Psoas muscle (tissue), 8 donors: ENCODE results near the gene MREG. TPM values are rescaled to one million over a fixed set of nuclear protein-coding genes. Genes with fewer than 3 reads are reported as not detected.

Source experiments
- ATAC-seq, 4 donors: fragments of 200-7000 bp; cut with Tn5 transposase; one replicate each; pipeline ENCODE4 v1.9.1; 2020; ENCODE audit warnings: moderate library complexity in 3 of 4, mild to moderate bottlenecking in 2 of 4
- DNase-seq, 2 donors: peaks; one replicate each; pipeline ENCODE4 v3.0.0-alpha.2; 2020
- H3K27ac ChIP-seq: fragments of 200-600 bp; one replicate; pipeline ENCODE4 v1.8.0; 2022
- H3K27me3 ChIP-seq, 3 donors: fragments of 200-600 bp in 1 of 3; one replicate each; pipeline versions ENCODE4 v1.6.1 to v1.8.0; 2013 to 2022; ENCODE audit warnings: low read length in 2 of 3, mild to moderate bottlenecking in 2 of 3, moderate library complexity in 1 of 3; ENCODE audit not compliant: insufficient read depth in 3 of 3
- H3K36me3 ChIP-seq, 2 donors: fragments of 200-600 bp in 1 of 2; one replicate each; pipeline versions ENCODE4 v1.6.1 to v1.8.0; 2013 to 2022; ENCODE audit warnings: low read depth in 1 of 2, mild to moderate bottlenecking in 1 of 2, moderate library complexity in 1 of 2; ENCODE audit not compliant: insufficient read depth in 1 of 2
- H3K4me1 ChIP-seq: fragments of 200-600 bp; one replicate; pipeline ENCODE4 v1.8.0; 2022
- H3K4me3 ChIP-seq: fragments of 200-600 bp; one replicate; pipeline ENCODE4 v1.8.0; 2022; ENCODE audit warnings: mild to moderate bottlenecking
- H3K9me3 ChIP-seq: fragments of 200-600 bp; one replicate; pipeline ENCODE4 v1.8.0; 2022
- CTCF ChIP-seq: fragments of 200-600 bp; IDR thresholded peaks from one replicate; pipeline ENCODE4 v1.8.0; 2022; ENCODE audit warnings: antibody characterized with exemption
- WGBS, 3 donors: extraction: QIAGEN DNeasy Blood & Tissue Kit; methylation state at CpG; one replicate each; pipeline versions ENCODE4 v1.1.6 to v1.1.7; 2013; 5-methylcytosine and 5-hydroxymethylcytosine counted together
- intact Hi-C, 2 donors: fragments of 100-400 bp; cut with DNase I; formaldehyde crosslinking; loops; one replicate each; pipeline versions ENCODE4 v1.11.0 to v1.14.2; 2022
- polyA plus RNA-seq, 3 donors: library from polyadenylated mRNA; stranded (reverse); fragments of 200-250 nt; gene quantifications; one replicate each; pipeline ENCODE4 v1.2.3, GENCODE V29; 2013
- total RNA-seq, 4 donors: library from RNA; stranded (reverse); fragmentation: NEBNext Ultra II Directional in 2 of 4; extraction: Animal tissue kit (Norgen Biotek cat#: 25700) in 2 of 4; gene quantifications; one replicate each; pipeline versions ENCODE4 v1.2.1 to v1.2.4, GENCODE V29; 2021 to 2023
- donor health status: healthy with polysubstance abuse.
- donor health status: DM: no; HTN: no; CAD: no; lungs with moderate emphysema.
- donor health status: Bipolar disorder and iron deficiency.
- donor health status: healthy.
- donor health status: DM: yes; HTN: yes; CAD: no.
- donor health status: DM: no; HTN: no; CAD: no.
- donor health status: DM: no; HTN: no; CAD: no.
- donor health status: DM: yes; HTN: yes; CAD: no.

MREG gene
- total and polyA plus RNA-seq, 7 donors: 0.24 to 6.8 (median 0.37) TPM

- ATAC-seq: no peak
- Histone ChIP-seq H3K36me3 (peaks cover 2 to 5% of the 10 kb centered on the region in 2 donors), H3K9me3 (no peaks in the 10 kb centered on the region), H3K27ac (no peak overlapping the region), H3K4me1 (no peaks in the 10 kb centered on the region), H3K4me3 (no peak overlapping the region), H3K27me3 (no peaks in the 10 kb centered on the region)
- intact Hi-C loops: no loop called here
- TF ChIP-seq CTCF: no peak
- no peak for DNase-seq
- WGBS, 3 donors: 84 to 96% (median 95%) methylated on average over 7 of the region's 7 CpGs
Observed at GRCh38 chr2:216024779-216025336, 11.5 kb upstream of the MREG start.

DNA sequence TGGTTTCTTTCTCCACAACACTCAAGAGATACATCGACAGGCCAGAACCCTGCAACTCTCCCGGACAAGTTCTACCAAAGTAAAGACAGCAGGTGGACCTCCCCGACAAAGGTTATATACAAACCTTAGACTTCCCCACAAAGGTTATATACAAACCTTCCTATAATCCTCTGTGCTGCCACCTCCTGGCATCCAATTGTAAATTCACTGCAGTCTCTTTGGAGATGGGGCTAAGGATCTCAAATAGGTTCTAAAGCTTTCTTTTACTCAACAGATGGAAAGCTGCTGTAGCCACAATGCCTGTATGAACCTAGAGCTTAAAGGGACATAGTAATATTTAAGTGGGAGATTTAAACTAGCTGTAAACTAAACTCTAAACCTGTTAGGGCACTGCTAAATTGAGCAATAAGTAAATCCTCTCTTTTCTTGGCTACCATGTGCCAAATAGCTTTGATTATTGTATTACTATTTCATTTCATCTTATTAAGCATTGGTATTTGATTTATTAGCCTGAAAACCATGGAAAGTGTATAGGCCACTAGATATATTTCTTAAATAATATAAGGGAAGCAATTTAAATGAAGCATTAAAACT is 9.8 kb upstream of the MREG start:
- Histone ChIP-seq H3K36me3 (no peaks in the 10 kb centered on the region), H3K4me1 (no peaks in the 10 kb centered on the region), H3K27ac (no peak overlapping the region), H3K9me3 (no peaks in the 10 kb centered on the region), H3K27me3 (no peaks in the 10 kb centered on the region), H3K4me3 (no peak overlapping the region)
- 42 to 44% (median 43%) methylated on average over 3 of the region's 3 CpGs for WGBS, 3 donors
- TF ChIP-seq CTCF: peak; percentile 53
- DNase-seq: no peak
- peak in 1 of 4 donors; percentile 62 for ATAC-seq
- intact Hi-C loops: loop anchor here in 1 of 2 donors (2.0 kb wide), 1 partner anchor 72 kb away; no protein-coding TSS in a partner anchor

GRCh38 chr2:216021768-216022565 is 8.6 kb upstream of the MREG start:
- intact Hi-C loops: loop anchor here in 1 of 2 donors (2.0 kb wide), 1 partner anchor 71 kb away; no protein-coding TSS in a partner anchor
- no peaks in the 10 kb centered on the region for H3K9me3 ChIP-seq
- H3K27ac ChIP-seq: no peak overlapping the region
- no peak for DNase-seq
- no peak for TF ChIP-seq CTCF
- no peaks in the 10 kb centered on the region for H3K27me3 ChIP-seq
- no peaks in the 10 kb centered on the region for H3K36me3 ChIP-seq
- ATAC-seq: no peak
- WGBS, 3 donors: 91 to 95% (median 93%) methylated on average over 7 of the region's 7 CpGs
- H3K4me1 ChIP-seq: no peaks in the 10 kb centered on the region
- H3K4me3 ChIP-seq: no peak overlapping the region

- WGBS, 3 donors: 87 to 94% (median 92%) methylated on average over 3 of the region's 3 CpGs
- no peak overlapping the region for H3K27ac ChIP-seq
- H3K4me3 ChIP-seq: no peak overlapping the region
- no peaks in the 10 kb centered on the region for H3K4me1 ChIP-seq
- TF ChIP-seq CTCF: no peak
- intact Hi-C loops: no loop called here
- H3K27me3 ChIP-seq: no peaks in the 10 kb centered on the region
- H3K9me3 ChIP-seq: no peaks in the 10 kb centered on the region
- H3K36me3 ChIP-seq: no peaks in the 10 kb centered on the region
- ATAC-seq (no peak), DNase-seq (no peak)
Observed at GRCh38 chr2:216018709-216019108, 5.4 kb upstream of the MREG start.
